Endodermal cell (in vitro differentiated cells): ENCODE results near the gene SLAMF7. TPM values are rescaled to one million over a fixed set of nuclear protein-coding genes. Genes with fewer than 3 reads are reported as not detected.

Experiments used
- DNase-seq: peaks from one replicate; pipeline ENCODE4 v3.0.0-alpha.2; 2017
- H3K27ac ChIP-seq: 2 replicates; pipeline ENCODE4 v1.5.1; 2013; ENCODE audit warnings: mild to moderate bottlenecking, low read depth, low read length, moderate library complexity
- H3K27me3 ChIP-seq: 2 replicates; pipeline ENCODE4 v1.6.1; 2013; ENCODE audit warnings: mild to moderate bottlenecking, low read length, moderate library complexity; ENCODE audit not compliant: insufficient read depth, control insufficient read depth, poor library complexity, severe bottlenecking
- H3K36me3 ChIP-seq: 2 replicates; pipeline ENCODE4 v1.7.0; 2013; ENCODE audit warnings: mild to moderate bottlenecking, low read length, moderate library complexity; ENCODE audit not compliant: control insufficient read depth, insufficient read depth
- H3K4me1 ChIP-seq: one replicate; pipeline ENCODE4 v1.7.0; 2013; ENCODE audit warnings: low read length; ENCODE audit not compliant: control insufficient read depth, insufficient read depth
- H3K4me3 ChIP-seq: 2 replicates; pipeline ENCODE4 v1.5.1; 2013; ENCODE audit warnings: mild to moderate bottlenecking, low read length, moderate library complexity
- H3K9ac ChIP-seq: 2 replicates; pipeline ENCODE4 v1.6.1; 2013; ENCODE audit warnings: mild to moderate bottlenecking, low read length, moderate library complexity; ENCODE audit not compliant: poor library complexity, severe bottlenecking; ENCODE audit errors: extremely low read depth
- H3K9me3 ChIP-seq: 2 replicates; pipeline ENCODE4 v1.6.1; 2013; ENCODE audit warnings: mild to moderate bottlenecking, low read length, moderate library complexity; ENCODE audit not compliant: control insufficient read depth
- H3K27ac Mint-ChIP-seq: 2 replicates; pipeline ENCODE4 v1.8.0; 2020; ENCODE audit warnings: mixed read lengths
- H3K27me3 Mint-ChIP-seq: 2 replicates; pipeline ENCODE4 v1.8.0; 2021; ENCODE audit warnings: mild to moderate bottlenecking, mixed read lengths; ENCODE audit not compliant: insufficient read depth
- H3K36me3 Mint-ChIP-seq: 2 replicates; pipeline ENCODE4 v1.8.0; 2020; ENCODE audit warnings: low read depth, mixed read lengths
- H3K4me1 Mint-ChIP-seq: 2 replicates; pipeline ENCODE4 v1.8.0; 2020; ENCODE audit warnings: mixed read lengths
- H3K4me3 Mint-ChIP-seq: 2 replicates; pipeline ENCODE4 v1.8.0; 2020; ENCODE audit warnings: mild to moderate bottlenecking, moderate library complexity, mixed read lengths
- H3K9me3 Mint-ChIP-seq: 2 replicates; pipeline ENCODE4 v1.8.0; 2020; ENCODE audit warnings: mild to moderate bottlenecking, mixed read lengths
- WGBS, 2 experiments: methylation state at CpG; one replicate each; pipeline versions ENCODE4 v1.1.5 to v1.1.7; 2013; ENCODE audit warnings: missing lambda C conversion rate in 2 of 2, mixed read lengths in 1 of 2; ENCODE audit not compliant: insufficient coverage in 1 of 2, insufficient read length in 1 of 2; 5-methylcytosine and 5-hydroxymethylcytosine counted together
- total RNA-seq, 2 donors: library from RNA; stranded (reverse); fragmentation: NEBNext Ultra II Directional in 1 of 2; extraction: Animal tissue kit (Norgen Biotek cat#: 25700) in 1 of 2; gene quantifications; 2 replicates in 1 of 2; 3 replicates in 1 of 2; pipeline ENCODE4 v1.2.1, GENCODE V29; 2021
- TF ChIP-seq, protein P1 (sequence below): fragments of 200-600 bp; sonication (generic); conservative IDR thresholded peaks from 2 replicates; pipeline ENCODE4 v1.5.0; 2021; ENCODE audit warnings: antibody characterized with exemption, mild to moderate bottlenecking

SLAMF7 gene
- total RNA-seq, 2 donors from 2014 or later, result not detected

DNA sequence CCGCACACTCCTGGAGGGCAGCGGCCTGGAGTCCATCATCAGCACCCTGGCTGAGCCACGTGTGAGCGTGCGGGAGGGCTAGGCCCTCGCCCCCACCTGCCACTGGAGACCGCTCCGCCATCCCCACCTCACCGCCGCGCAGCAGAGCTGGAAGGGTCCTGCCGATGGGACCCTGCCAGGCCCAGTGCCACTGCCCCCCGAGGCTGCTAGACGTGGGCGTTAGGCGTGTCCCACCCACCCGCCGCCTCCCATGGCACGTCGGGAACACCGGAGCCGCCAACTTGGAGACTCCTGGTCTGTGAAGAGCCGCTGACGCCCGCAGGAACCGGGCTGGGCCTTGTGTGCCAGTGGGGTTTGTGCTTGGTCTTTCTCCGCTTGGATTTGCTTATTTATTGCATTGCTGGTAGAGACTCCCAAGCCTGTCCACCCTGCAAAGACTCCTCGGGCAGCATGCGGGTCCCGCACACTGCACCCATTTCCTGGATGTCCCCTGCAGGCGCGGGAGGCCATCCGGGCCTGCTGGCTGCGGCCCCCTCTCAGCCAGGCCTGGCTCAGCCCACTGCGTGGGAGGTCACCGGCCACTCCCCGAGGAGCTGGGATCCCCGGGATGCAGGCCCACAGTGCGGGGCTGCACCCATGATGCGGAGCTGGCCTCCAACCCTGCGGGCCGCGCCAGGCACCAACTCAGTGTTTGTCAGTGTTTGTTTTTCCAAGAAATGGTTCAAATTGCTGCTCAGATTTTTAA lies 63.0 kb downstream of the SLAMF7 start:
- Histone ChIP-seq H3K36me3 (no peaks in the 10 kb centered on the region), H3K27me3 (no peaks in the 10 kb centered on the region), H3K27ac (no peak overlapping the region), H3K9me3 (peaks cover 11% of the 10 kb centered on the region), H3K9ac (no peak overlapping the region), H3K4me3 (no peak overlapping the region), H3K4me1 (no peaks in the 10 kb centered on the region)
- WGBS, 2 experiments, result 96% methylated on average over 31 to 43 of the region's 43 CpGs
- Mint-ChIP-seq H3K4me3 (no peak overlapping the region), H3K4me1 (no peaks in the 10 kb centered on the region), H3K36me3 (no peaks in the 10 kb centered on the region), H3K27me3 (peaks cover 5% of the 10 kb centered on the region), H3K27ac (no peak overlapping the region), H3K9me3 (peaks cover 14% of the 10 kb centered on the region)
- no peak for DNase-seq
- TF ChIP-seq, protein P1, sequence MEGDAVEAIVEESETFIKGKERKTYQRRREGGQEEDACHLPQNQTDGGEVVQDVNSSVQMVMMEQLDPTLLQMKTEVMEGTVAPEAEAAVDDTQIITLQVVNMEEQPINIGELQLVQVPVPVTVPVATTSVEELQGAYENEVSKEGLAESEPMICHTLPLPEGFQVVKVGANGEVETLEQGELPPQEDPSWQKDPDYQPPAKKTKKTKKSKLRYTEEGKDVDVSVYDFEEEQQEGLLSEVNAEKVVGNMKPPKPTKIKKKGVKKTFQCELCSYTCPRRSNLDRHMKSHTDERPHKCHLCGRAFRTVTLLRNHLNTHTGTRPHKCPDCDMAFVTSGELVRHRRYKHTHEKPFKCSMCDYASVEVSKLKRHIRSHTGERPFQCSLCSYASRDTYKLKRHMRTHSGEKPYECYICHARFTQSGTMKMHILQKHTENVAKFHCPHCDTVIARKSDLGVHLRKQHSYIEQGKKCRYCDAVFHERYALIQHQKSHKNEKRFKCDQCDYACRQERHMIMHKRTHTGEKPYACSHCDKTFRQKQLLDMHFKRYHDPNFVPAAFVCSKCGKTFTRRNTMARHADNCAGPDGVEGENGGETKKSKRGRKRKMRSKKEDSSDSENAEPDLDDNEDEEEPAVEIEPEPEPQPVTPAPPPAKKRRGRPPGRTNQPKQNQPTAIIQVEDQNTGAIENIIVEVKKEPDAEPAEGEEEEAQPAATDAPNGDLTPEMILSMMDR, result no peak

Other genes with a start within 250 kb of the SLAMF7 start
- not detected for gene SLAMF6, start 216.0 kb upstream of the SLAMF7 start, total RNA-seq
- gene CD84, start 159.8 kb upstream of the SLAMF7 start, total RNA-seq, result not detected
- gene SLAMF1, start 92.2 kb upstream of the SLAMF7 start, total RNA-seq, result not detected
- gene CD48, start 27.4 kb upstream of the SLAMF7 start, total RNA-seq, result 1 to 10 TPM in 1 of 2 donors, under 1 TPM in 1; 0.55 to 1.1 TPM
- not detected for gene LY9, start 56.9 kb downstream of the SLAMF7 start, total RNA-seq
- gene CD244, start 123.6 kb downstream of the SLAMF7 start, total RNA-seq, result under 1 TPM in 1 of 2 donors, not detected in 1; 0.31 TPM
- gene ITLN1, start 145.9 kb downstream of the SLAMF7 start, total RNA-seq, result under 1 TPM; 0.22 to 0.51 TPM
- gene ITLN2, start 215.6 kb downstream of the SLAMF7 start, total RNA-seq, result 10 to 100 TPM; 20.3 to 29.7 TPM